ENCODE data around the gene ETV3L. TPM values are rescaled to one million over a fixed set of nuclear protein-coding genes. Genes with fewer than 3 reads are reported as not detected.

ETV3L gene
- total RNA-seq, 4 donors from 2014 or later: not detected

- no peak overlapping the region for H3K4me3 ChIP-seq
- TF ChIP-seq CTCF (IDR thresholded peaks at IDR 0.05): no peak
- no peak for TF ChIP-seq POLR2A (IDR thresholded peaks at IDR 0.05)
- no peaks in the 10 kb centered on the region for H3K27me3 ChIP-seq
- H3K36me3 ChIP-seq: peaks cover 0 to 11% (median 0%) of the 10 kb centered on the region in 3 donors
- intact Hi-C loops (cut with DNase I): no loop called here
- H3K27ac ChIP-seq: no peak overlapping the region
- H3K9me3 ChIP-seq: no peaks in the 10 kb centered on the region
- no peak for DNase-seq
- peaks cover 10 to 65% (median 33%) of the 10 kb centered on the region in 3 donors for H3K4me1 ChIP-seq
- WGBS, 2 donors: 55 to 70% methylated on average over 2 of the region's 2 CpGs
Observed at GRCh38 chr1:157140063-157140588, 40.5 kb upstream of the ETV3L start.

- Histone ChIP-seq H3K9me3 (no peaks in the 10 kb centered on the region), H3K27ac (peak overlapping the region; percentile 98 to 99 (median 99)), H3K27me3 (no peaks in the 10 kb centered on the region), H3K36me3 (peaks cover 4 to 20% (median 7%) of the 10 kb centered on the region in 3 donors), H3K4me1 (peaks cover 10 to 65% (median 31%) of the 10 kb centered on the region in 3 donors), H3K4me3 (peak overlapping the region; percentile 90 to 97 (median 92))
- TF ChIP-seq POLR2A (IDR thresholded peaks at IDR 0.05): no peak
- TF ChIP-seq CTCF (IDR thresholded peaks at IDR 0.05): no peak
- intact Hi-C loops (cut with DNase I): no loop called here
- DNase-seq: no peak
- 18 to 25% methylated on average over 9 of the region's 9 CpGs for WGBS, 2 donors
Observed at GRCh38 chr1:157139052-157139715, 39.6 kb upstream of the ETV3L start.

- TF ChIP-seq CTCF (IDR thresholded peaks at IDR 0.05) (peak in 2 of 6 experiments; percentile 4 to 8), POLR2A (IDR thresholded peaks at IDR 0.05) (peak in 3 of 4 donors; percentile 73 to 98 (median 85))
- no peaks in the 10 kb centered on the region for H3K27me3 ChIP-seq
- peak; percentile 57 for DNase-seq
- peak within 1 kb of the TSS; percentile 98 to 99 (median 99) for H3K27ac ChIP-seq
- peak within 1 kb of the TSS; percentile 90 to 97 (median 92) for H3K4me3 ChIP-seq
- H3K4me1 ChIP-seq: peaks cover 11 to 65% (median 26%) of the 10 kb centered on the region in 3 donors
- intact Hi-C loops (cut with DNase I): no loop called here
- 0% methylated on average over 9 to 50 of the region's 85 CpGs for WGBS, 2 donors
- no peaks in the 10 kb centered on the region for H3K9me3 ChIP-seq
- H3K36me3 ChIP-seq: peaks cover 4 to 27% (median 7%) of the 10 kb centered on the region in 3 donors
Observed at GRCh38 chr1:157138220-157139051, 38.8 kb upstream of the ETV3L start, which contains the start of gene ETV3. ETV3 (minus strand) TSS chr1:157138395; CDS start chr1:157136352, 2,043 bp downstream.

GRCh38 chr1:157137408-157138219 is 38.0 kb upstream of the ETV3L start:
- H3K4me3 ChIP-seq: peak overlapping the region; percentile 90 to 97 (median 92)
- H3K4me1 ChIP-seq: peaks cover 16 to 65% (median 23%) of the 10 kb centered on the region in 3 donors
- peaks cover 4 to 36% (median 7%) of the 10 kb centered on the region in 3 donors for H3K36me3 ChIP-seq
- TF ChIP-seq CTCF (IDR thresholded peaks at IDR 0.05) (no peak), POLR2A (IDR thresholded peaks at IDR 0.05) (no peak)
- no peaks in the 10 kb centered on the region for H3K9me3 ChIP-seq
- 0 to 2% methylated on average over 13 to 17 of the region's 36 CpGs for WGBS, 2 donors
- H3K27ac ChIP-seq: peak overlapping the region; percentile 98 to 99 (median 99)
- DNase-seq: no peak
- no peaks in the 10 kb centered on the region for H3K27me3 ChIP-seq
- intact Hi-C loops (cut with DNase I): no loop called here
